WTC11 (cell line): ENCODE measurements around the gene RFNG. TPM values are rescaled to one million over a fixed set of nuclear protein-coding genes. Genes with fewer than 3 reads are reported as not detected.

Experiments used
- ATAC-seq: fragments of 200-7000 bp; cut with Tn5 transposase; 2 replicates; pipeline ENCODE4 v1.10.0; 2021; ENCODE audit warnings: mild to moderate bottlenecking, moderate library complexity
- CTCF ChIA-PET: fragments of 300-600 bp; sonication (Branson Sonifier 250); formaldehyde crosslinking; loops from one replicate; lab custom pipeline; 2021; ENCODE audit warnings: antibody characterized with exemption; lab: Charles Lee
- POLR2A ChIA-PET: fragments of 350-600 bp; sonication (Branson Sonifier 250); formaldehyde crosslinking; loops from one replicate; lab custom pipeline; 2021; ENCODE audit warnings: antibody characterized with exemption; lab: Charles Lee
- DNase-seq: peaks from one replicate; pipeline ENCODE4 v3.0.0; 2021; ENCODE audit warnings: low spot score
- H3K27ac Mint-ChIP-seq: 2 replicates; pipeline ENCODE4 v1.8.0; 2021; ENCODE audit warnings: mixed read lengths
- H3K27me3 Mint-ChIP-seq: 2 replicates; pipeline ENCODE4 v1.8.0; 2021; ENCODE audit warnings: low read depth, mild to moderate bottlenecking, moderate library complexity, mixed read lengths
- H3K36me3 Mint-ChIP-seq: 2 replicates; pipeline ENCODE4 v1.8.0; 2021; ENCODE audit warnings: mixed read lengths
- H3K4me1 Mint-ChIP-seq: 2 replicates; pipeline ENCODE4 v1.8.0; 2022; ENCODE audit warnings: mixed read lengths
- H3K4me3 Mint-ChIP-seq: 2 replicates; pipeline ENCODE4 v1.8.0; 2021; ENCODE audit warnings: mild to moderate bottlenecking, moderate library complexity, mixed read lengths
- H3K9me3 Mint-ChIP-seq: 2 replicates; pipeline ENCODE4 v1.8.0; 2021; ENCODE audit warnings: mixed read lengths
- ATF1 ChIP-seq: sonication (generic); formaldehyde crosslinking; IDR thresholded peaks from 2 replicates; pipeline ENCODE4 v1.8.1; 2023; ENCODE audit warnings: mild to moderate bottlenecking, moderate library complexity, missing genetic modification reagents
- GABPB1 ChIP-seq: sonication (generic); formaldehyde crosslinking; IDR thresholded peaks from 2 replicates; pipeline ENCODE4 v1.8.1; 2023; ENCODE audit warnings: mild to moderate bottlenecking, missing genetic modification reagents
- HMGA2 ChIP-seq: fragments of 250-450 bp; sonication (Bioruptor Pico); IDR thresholded peaks from 2 replicates; pipeline ENCODE4 v1.4.0; 2021; ENCODE audit warnings: mild to moderate bottlenecking, moderate library complexity
- MYBL2 ChIP-seq: sonication (generic); formaldehyde crosslinking; IDR thresholded peaks from 2 replicates; pipeline ENCODE4 v1.8.1; 2023; ENCODE audit warnings: mild to moderate bottlenecking, moderate library complexity, missing genetic modification reagents
- NFATC4 ChIP-seq: fragments of 250-450 bp; sonication (Bioruptor Pico); IDR thresholded peaks from 2 replicates; pipeline ENCODE4 v1.9.0; 2021; ENCODE audit warnings: mild to moderate bottlenecking
- NR2C2 ChIP-seq: sonication (generic); formaldehyde crosslinking; IDR thresholded peaks from 2 replicates; pipeline ENCODE4 v1.8.0; 2022; ENCODE audit warnings: mild to moderate bottlenecking, missing genetic modification reagents
- RORB ChIP-seq: fragments of 250-450 bp; sonication (Bioruptor Pico); IDR thresholded peaks from 2 replicates; pipeline ENCODE4 v1.9.0; 2021; ENCODE audit warnings: mild to moderate bottlenecking
- SOX15 ChIP-seq: fragments of 250-450 bp; sonication (Bioruptor Pico); IDR thresholded peaks from 2 replicates; pipeline ENCODE4 v1.9.0; 2021; ENCODE audit warnings: mild to moderate bottlenecking
- SP1 ChIP-seq: sonication (generic); formaldehyde crosslinking; conservative IDR thresholded peaks from 2 replicates; pipeline ENCODE4 v1.8.1; 2022; ENCODE audit warnings: missing genetic modification reagents
- TEAD1 ChIP-seq: sonication (generic); formaldehyde crosslinking; IDR thresholded peaks from 2 replicates; pipeline ENCODE4 v1.8.0; 2022; ENCODE audit warnings: mild to moderate bottlenecking, missing genetic modification reagents
- ZBTB21 ChIP-seq: sonication (generic); formaldehyde crosslinking; IDR thresholded peaks from 2 replicates; pipeline ENCODE4 v1.8.1; 2023; ENCODE audit warnings: mild to moderate bottlenecking, missing genetic modification reagents, borderline replicate concordance
- ZNF671 ChIP-seq: fragments of 250-450 bp; sonication (Bioruptor Pico); IDR thresholded peaks from 2 replicates; pipeline ENCODE4 v1.8.0; 2021; ENCODE audit warnings: mild to moderate bottlenecking
- total RNA-seq: library from RNA; stranded (reverse); gene quantifications from 3 replicates; pipeline ENCODE4 v1.2.3, GENCODE V29; 2021
- TF ChIP-seq, protein P1 (sequence below): sonication (generic); formaldehyde crosslinking; IDR thresholded peaks from 2 replicates; pipeline ENCODE4 v1.8.1; 2023; ENCODE audit warnings: mild to moderate bottlenecking, missing genetic modification reagents, borderline replicate concordance
- TF ChIP-seq, protein P2 (sequence below): sonication (generic); formaldehyde crosslinking; IDR thresholded peaks from 2 replicates; pipeline ENCODE4 v1.8.1; 2022; ENCODE audit warnings: low read depth, mild to moderate bottlenecking, moderate library complexity, missing genetic modification reagents, borderline replicate concordance
- TF ChIP-seq, protein P3 (sequence below): fragments of 250-450 bp; sonication (Bioruptor Pico); IDR thresholded peaks from 2 replicates; pipeline ENCODE4 v1.9.0; 2021; ENCODE audit warnings: mild to moderate bottlenecking
- TF ChIP-seq, protein P4 (sequence below): fragments of 250-450 bp; sonication (Bioruptor Pico); conservative IDR thresholded peaks from 2 replicates; pipeline ENCODE4 v1.9.0; 2021; ENCODE audit warnings: mild to moderate bottlenecking

Gene RFNG
- total RNA-seq, 1 experiment from 2014 or later = 41.6 TPM

DNA sequence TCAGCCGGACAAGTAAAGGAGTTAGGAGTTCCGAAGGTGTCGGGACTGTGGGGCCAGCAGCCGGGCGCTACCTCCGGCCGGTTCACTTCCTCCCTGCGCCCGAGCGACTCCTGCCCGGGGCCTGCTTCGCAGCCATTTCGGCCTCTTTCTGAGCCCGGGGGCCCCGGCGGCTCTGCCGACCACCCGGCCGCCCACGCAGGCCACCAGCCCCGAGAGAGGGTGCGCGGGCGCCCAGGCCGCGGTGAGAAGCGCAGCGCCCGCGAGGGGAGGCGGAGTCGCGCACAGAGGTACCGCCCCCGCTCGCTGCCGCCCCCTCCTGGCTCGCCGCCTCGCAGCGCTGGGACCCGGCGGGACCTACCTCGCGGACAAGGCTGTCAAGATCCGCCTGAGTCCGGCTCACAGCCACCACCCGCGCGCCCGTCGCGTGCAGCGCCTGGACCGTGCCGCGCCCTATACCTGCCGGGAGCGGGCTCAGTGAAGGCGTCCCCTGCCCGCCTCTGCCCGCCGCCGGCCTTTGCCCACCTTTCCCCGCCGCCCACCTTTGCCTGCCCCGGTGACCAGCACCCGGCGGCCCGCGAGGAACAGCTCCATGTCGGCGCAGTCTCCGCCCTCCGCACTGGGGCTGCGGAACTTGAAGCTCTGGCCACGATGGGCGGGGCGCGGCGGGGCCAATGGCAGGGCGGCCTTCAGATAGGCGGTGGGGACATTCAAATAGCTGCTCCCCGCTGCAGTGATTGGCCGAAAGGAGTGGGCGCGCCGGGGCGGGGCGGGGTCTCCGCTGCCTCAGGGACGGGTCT lies 14.3 kb downstream of the RFNG start, which contains the start of gene DCXR (continued):
- TF ChIP-seq, protein P1, sequence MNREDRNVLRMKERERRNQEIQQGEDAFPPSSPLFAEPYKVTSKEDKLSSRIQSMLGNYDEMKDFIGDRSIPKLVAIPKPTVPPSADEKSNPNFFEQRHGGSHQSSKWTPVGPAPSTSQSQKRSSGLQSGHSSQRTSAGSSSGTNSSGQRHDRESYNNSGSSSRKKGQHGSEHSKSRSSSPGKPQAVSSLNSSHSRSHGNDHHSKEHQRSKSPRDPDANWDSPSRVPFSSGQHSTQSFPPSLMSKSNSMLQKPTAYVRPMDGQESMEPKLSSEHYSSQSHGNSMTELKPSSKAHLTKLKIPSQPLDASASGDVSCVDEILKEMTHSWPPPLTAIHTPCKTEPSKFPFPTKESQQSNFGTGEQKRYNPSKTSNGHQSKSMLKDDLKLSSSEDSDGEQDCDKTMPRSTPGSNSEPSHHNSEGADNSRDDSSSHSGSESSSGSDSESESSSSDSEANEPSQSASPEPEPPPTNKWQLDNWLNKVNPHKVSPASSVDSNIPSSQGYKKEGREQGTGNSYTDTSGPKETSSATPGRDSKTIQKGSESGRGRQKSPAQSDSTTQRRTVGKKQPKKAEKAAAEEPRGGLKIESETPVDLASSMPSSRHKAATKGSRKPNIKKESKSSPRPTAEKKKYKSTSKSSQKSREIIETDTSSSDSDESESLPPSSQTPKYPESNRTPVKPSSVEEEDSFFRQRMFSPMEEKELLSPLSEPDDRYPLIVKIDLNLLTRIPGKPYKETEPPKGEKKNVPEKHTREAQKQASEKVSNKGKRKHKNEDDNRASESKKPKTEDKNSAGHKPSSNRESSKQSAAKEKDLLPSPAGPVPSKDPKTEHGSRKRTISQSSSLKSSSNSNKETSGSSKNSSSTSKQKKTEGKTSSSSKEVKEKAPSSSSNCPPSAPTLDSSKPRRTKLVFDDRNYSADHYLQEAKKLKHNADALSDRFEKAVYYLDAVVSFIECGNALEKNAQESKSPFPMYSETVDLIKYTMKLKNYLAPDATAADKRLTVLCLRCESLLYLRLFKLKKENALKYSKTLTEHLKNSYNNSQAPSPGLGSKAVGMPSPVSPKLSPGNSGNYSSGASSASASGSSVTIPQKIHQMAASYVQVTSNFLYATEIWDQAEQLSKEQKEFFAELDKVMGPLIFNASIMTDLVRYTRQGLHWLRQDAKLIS = no peak
- TF ChIP-seq RORB = no peak
- no peak for TF ChIP-seq NR2C2
- no peak for TF ChIP-seq ATF1 (CRISPR knock-in tag)
- TF ChIP-seq HMGA2 (CRISPR knock-in tag) = no peak
- TF ChIP-seq TEAD1 (CRISPR knock-in tag) = no peak
- TF ChIP-seq, protein P2, sequence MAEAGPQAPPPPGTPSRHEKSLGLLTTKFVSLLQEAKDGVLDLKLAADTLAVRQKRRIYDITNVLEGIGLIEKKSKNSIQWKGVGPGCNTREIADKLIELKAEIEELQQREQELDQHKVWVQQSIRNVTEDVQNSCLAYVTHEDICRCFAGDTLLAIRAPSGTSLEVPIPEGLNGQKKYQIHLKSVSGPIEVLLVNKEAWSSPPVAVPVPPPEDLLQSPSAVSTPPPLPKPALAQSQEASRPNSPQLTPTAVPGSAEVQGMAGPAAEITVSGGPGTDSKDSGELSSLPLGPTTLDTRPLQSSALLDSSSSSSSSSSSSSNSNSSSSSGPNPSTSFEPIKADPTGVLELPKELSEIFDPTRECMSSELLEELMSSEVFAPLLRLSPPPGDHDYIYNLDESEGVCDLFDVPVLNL (CRISPR knock-in tag) = no peak
- TF ChIP-seq SOX15 (CRISPR knock-in tag) = no peak
- TF ChIP-seq, protein P3, sequence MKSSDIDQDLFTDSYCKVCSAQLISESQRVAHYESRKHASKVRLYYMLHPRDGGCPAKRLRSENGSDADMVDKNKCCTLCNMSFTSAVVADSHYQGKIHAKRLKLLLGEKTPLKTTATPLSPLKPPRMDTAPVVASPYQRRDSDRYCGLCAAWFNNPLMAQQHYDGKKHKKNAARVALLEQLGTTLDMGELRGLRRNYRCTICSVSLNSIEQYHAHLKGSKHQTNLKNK = no peak
- TF ChIP-seq MYBL2 = 0 out of 2 replicates have a peak, but pooled peaks have one; percentile 59
- TF ChIP-seq SP1 (CRISPR knock-in tag) = peak; percentile 94
- TF ChIP-seq ZNF671 (CRISPR knock-in tag) = no peak
- TF ChIP-seq GABPB1 (CRISPR knock-in tag) = peak; percentile 64
- TF ChIP-seq, protein P4, sequence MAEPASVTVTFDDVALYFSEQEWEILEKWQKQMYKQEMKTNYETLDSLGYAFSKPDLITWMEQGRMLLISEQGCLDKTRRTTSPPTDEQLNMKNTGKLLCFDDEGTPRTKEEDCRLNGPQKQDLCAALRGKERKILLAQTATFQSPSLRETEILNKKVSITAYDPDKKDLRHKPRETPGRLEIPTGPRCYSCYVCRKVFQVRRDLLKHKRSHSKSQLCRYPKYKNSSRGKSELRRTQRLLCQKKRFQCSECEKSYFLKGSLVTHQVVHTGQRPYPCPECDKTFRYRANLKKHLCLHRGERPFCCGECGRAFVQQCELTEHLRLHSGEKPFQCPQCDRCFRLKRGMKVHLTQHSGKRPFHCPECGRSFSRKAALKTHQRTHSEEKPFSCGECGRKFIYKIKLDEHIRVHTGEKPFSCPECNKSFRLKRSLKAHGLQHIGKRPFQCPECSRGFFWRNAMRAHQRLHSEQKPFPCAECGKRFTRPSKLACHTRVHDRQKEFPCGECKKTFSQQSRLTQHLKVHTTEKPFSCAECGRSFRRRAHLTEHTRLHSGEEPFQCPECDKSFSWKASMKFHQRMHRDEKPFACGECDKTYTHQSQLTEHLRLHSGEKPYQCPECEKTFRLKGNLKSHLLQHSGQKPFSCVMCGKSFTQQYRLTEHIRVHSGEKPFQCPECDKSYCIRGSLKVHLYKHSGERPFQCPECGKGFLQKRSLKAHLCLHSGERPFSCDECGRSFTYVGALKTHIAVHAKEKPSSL (CRISPR knock-in tag) = no peak
- TF ChIP-seq NFATC4 (CRISPR knock-in tag) = no peak

DNA sequence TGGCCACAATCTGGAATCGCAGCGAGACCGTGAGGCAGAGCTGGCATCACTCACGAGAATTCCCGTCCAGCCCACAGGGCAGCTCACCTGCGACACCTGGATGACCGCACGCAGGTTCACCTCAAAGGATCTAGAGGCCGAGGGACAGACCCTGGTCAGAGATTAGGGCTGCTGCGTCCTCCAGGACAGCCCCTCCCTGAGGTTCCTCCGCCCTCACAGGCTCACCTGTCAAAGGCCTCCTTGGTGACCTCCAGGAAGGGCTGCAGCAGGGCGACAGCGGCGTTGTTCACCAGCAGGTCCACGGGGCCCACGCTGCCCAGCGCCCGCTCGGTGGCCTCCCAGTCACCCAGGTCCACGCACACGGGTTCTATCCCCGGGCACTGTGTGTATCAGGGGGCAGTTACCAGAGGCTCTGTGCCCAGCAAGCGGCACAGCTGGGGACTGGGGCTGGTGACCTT lies 14.9 kb downstream of the RFNG start:
- H3K27me3 Mint-ChIP-seq = peaks cover 10% of the 10 kb centered on the region
- H3K27ac Mint-ChIP-seq = no peak overlapping the region
- peaks cover 31% of the 10 kb centered on the region for H3K4me1 Mint-ChIP-seq
- POLR2A ChIA-PET = interaction anchor here (1.4 kb wide), 1 partner anchor 15 kb away, joined by 6 read pairs; the partner anchor contains the start of genes GPS1 and RFNG
- TF ChIP-seq ZBTB21 (CRISPR knock-in tag) = no peak
- no peaks in the 10 kb centered on the region for H3K9me3 Mint-ChIP-seq
- H3K4me3 Mint-ChIP-seq = peak overlapping the region; percentile 75
- 0 out of 2 replicates have a peak, but pooled peaks cover 6% of the 10 kb centered on the region for H3K36me3 Mint-ChIP-seq
- ATAC-seq (no peak), DNase-seq (no peak)
- CTCF ChIA-PET = interaction anchor here (1.0 to 1.5 kb wide), 2 partner anchors 45 to 117 kb away, joined by 3 read pairs; no protein-coding TSS in a partner anchor
